HCT116 (cell line): ENCODE results near the gene ZFP36. TPM values are rescaled to one million over a fixed set of nuclear protein-coding genes. Genes with fewer than 3 reads are reported as not detected.

ENCODE experiments used
- ATAC-seq: fragments of 200-7000 bp; cut with Tn5 transposase; 2 replicates; pipeline ENCODE4 v1.9.1; 2020; ENCODE audit warnings: mild to moderate bottlenecking, moderate library complexity
- BruUV-seq: library from RNA; stranded (reverse); fragments of 400-500 nt; replicated peaks from 2 replicates; lab custom pipeline; 2021; lab: Mats Ljungman, UMichigan
- CTCF ChIA-PET: fragments of 300-600 bp; sonication (Branson Sonifier 250); formaldehyde crosslinking; loops from one replicate; lab custom pipeline; 2021; ENCODE audit warnings: antibody characterized with exemption; lab: Charles Lee
- POLR2A ChIA-PET: fragments of 300-600, 350-600 bp; sonication (Branson Sonifier 250); formaldehyde crosslinking; loops from one replicate; lab custom pipeline; 2021; ENCODE audit warnings: antibody characterized with exemption; lab: Charles Lee
- RAD21 ChIA-PET, 2 experiments: fragments of 300-600 bp; sonication (Branson Sonifier 250); formaldehyde crosslinking; loops; one replicate each; lab custom pipeline; 2023; ENCODE audit warnings: low total read pairs in 2 of 2; ENCODE audit not compliant: uncharacterized antibody in 2 of 2, unreplicated experiment in 2 of 2, low non-redundant PET in 1 of 2; lab: Charles Lee
- DNase-seq: peaks from one replicate; pipeline ENCODE4 v3.0.0-alpha.2; 2010; ENCODE audit warnings: low read depth, low spot score
- H2AFZ ChIP-seq: fragments of 200-600 bp; shearing (Covaris generic), sonication (generic); 2 replicates; pipeline ENCODE4 v1.6.1; 2017; ENCODE audit warnings: low read depth, mixed run types, mixed read lengths, antibody characterized with exemption, low read length; ENCODE audit not compliant: poor library complexity, severe bottlenecking
- H3K27ac ChIP-seq: 2 replicates; pipeline ENCODE4 v1.5.1; 2012; ENCODE audit warnings: low read depth, low read length
- H3K27me3 ChIP-seq: fragments of 200-600 bp; sonication (generic); 2 replicates; pipeline ENCODE4 v1.6.1; 2016; ENCODE audit warnings: mixed run types, low read length, mixed read lengths; ENCODE audit not compliant: insufficient read depth
- H3K36me3 ChIP-seq, 2 experiments: fragments of 200-500 bp in 1 of 2; fragments of 200-600 bp in 1 of 2; sonication (Bioruptor generic) in 1 of 2; sonication (generic) in 1 of 2; 2 replicates each; pipeline versions ENCODE4 v1.5.1 to v1.6.1; 2014 to 2016; ENCODE audit warnings: low read length in 2 of 2, inconsistent platforms in 1 of 2, mixed read lengths in 1 of 2, mixed run types in 1 of 2; ENCODE audit not compliant: insufficient read depth in 2 of 2, control insufficient read depth in 1 of 2
- H3K4me1 ChIP-seq, 2 experiments: fragments of 200-600 bp in 1 of 2; sonication (generic) in 1 of 2; 2 replicates each; pipeline versions ENCODE4 v1.5.1 to v1.6.1; 2012 to 2017; ENCODE audit warnings: low read length in 2 of 2, inconsistent platforms in 1 of 2, mild to moderate bottlenecking in 1 of 2, mixed read lengths in 1 of 2, mixed run types in 1 of 2, moderate library complexity in 1 of 2; ENCODE audit not compliant: insufficient read depth in 2 of 2, control insufficient read depth in 1 of 2
- H3K4me2 ChIP-seq: fragments of 200-600 bp; sonication (generic); 2 replicates; pipeline ENCODE4 v1.6.1; 2017; ENCODE audit warnings: mixed run types, low read length, mixed read lengths
- H3K4me3 ChIP-seq, 2 experiments: fragments of 200-600 bp in 1 of 2; sonication (generic) in 1 of 2; replicated peaks in 1 of 2; 2 replicates each; pipeline ENCODE4 v1.5.1; 2011 to 2016; ENCODE audit warnings: low read length in 2 of 2, control low read depth in 1 of 2, low read depth in 1 of 2, mild to moderate bottlenecking in 1 of 2, mixed read lengths in 1 of 2, mixed run types in 1 of 2
- H3K79me2 ChIP-seq: fragments of 200-600 bp; sonication (generic); 2 replicates; pipeline ENCODE4 v1.6.1; 2017; ENCODE audit warnings: mild to moderate bottlenecking, mixed run types, low read length, moderate library complexity, mixed read lengths; ENCODE audit not compliant: insufficient read depth
- H3K9ac ChIP-seq: fragments of 200-600 bp; sonication (generic); 2 replicates; pipeline ENCODE4 v1.6.1; 2016; ENCODE audit warnings: low read length, mixed read lengths
- H3K9me2 ChIP-seq: fragments of 200-600 bp; sonication (generic), shearing (Covaris generic); 2 replicates; pipeline ENCODE4 v1.6.1; 2017; ENCODE audit warnings: mixed run types, mild to moderate bottlenecking, moderate library complexity; ENCODE audit not compliant: insufficient read depth
- H3K9me3 ChIP-seq, 2 experiments: fragments of 200-500 bp in 1 of 2; fragments of 200-600 bp in 1 of 2; sonication (Bioruptor generic) in 1 of 2; sonication (generic) in 1 of 2; 2 replicates each; pipeline ENCODE4 v1.6.1; 2014 to 2017; ENCODE audit warnings: low read length in 2 of 2, mixed read lengths in 2 of 2, inconsistent platforms in 1 of 2, low read depth in 1 of 2, mild to moderate bottlenecking in 1 of 2, mixed run types in 1 of 2, moderate library complexity in 1 of 2; ENCODE audit not compliant: control insufficient read depth in 1 of 2, insufficient read depth in 1 of 2
- H4K20me1 ChIP-seq: fragments of 200-600 bp; sonication (generic), shearing (Covaris generic); 2 replicates; pipeline ENCODE4 v1.6.1; 2017; ENCODE audit warnings: mixed run types, mild to moderate bottlenecking, moderate library complexity; ENCODE audit not compliant: insufficient read depth
- CEBPB ChIP-seq: IDR thresholded peaks from 2 replicates; pipeline ENCODE4 v1.6.1; 2012; ENCODE audit warnings: low read depth
- EGR1 ChIP-seq: IDR thresholded peaks from 2 replicates; pipeline ENCODE4 v1.6.1; 2012; ENCODE audit warnings: low read depth
- ELF1 ChIP-seq: IDR thresholded peaks from 2 replicates; pipeline ENCODE4 v1.6.1; 2012; ENCODE audit warnings: low read depth, borderline replicate concordance
- EZH2 ChIP-seq: fragments of 200-600 bp; sonication (generic); IDR thresholded peaks from 2 replicates; pipeline ENCODE4 v1.6.1; 2017; ENCODE audit warnings: antibody characterized with exemption, mixed run types
- EZH2phosphoT487 ChIP-seq: fragments of 200-600 bp; IDR thresholded peaks from 2 replicates; pipeline ENCODE4 v1.6.1; 2018; ENCODE audit warnings: antibody characterized with exemption, borderline replicate concordance
- FOSL1 ChIP-seq: IDR thresholded peaks from 2 replicates; pipeline ENCODE4 v1.6.1; 2012; ENCODE audit warnings: low read depth
- POLR2A ChIP-seq: IDR thresholded peaks from 2 replicates; pipeline ENCODE4 v1.7.0; 2011; ENCODE audit warnings: borderline replicate concordance; ENCODE audit not compliant: insufficient read depth, insufficient read length; ENCODE audit errors: extremely low read depth
- POLR2AphosphoS5 ChIP-seq: IDR thresholded peaks from 2 replicates; pipeline ENCODE4 v1.6.1; 2011; ENCODE audit warnings: mild to moderate bottlenecking, low read depth, low read length, moderate library complexity
- RAD21 ChIP-seq: IDR thresholded peaks from 2 replicates; pipeline ENCODE4 v1.6.1; 2012; ENCODE audit warnings: low read depth, mild to moderate bottlenecking
- SIN3A ChIP-seq: IDR thresholded peaks from 2 replicates; pipeline ENCODE4 v1.6.1; 2012; ENCODE audit warnings: low read depth
- SP1 ChIP-seq: IDR thresholded peaks from 2 replicates; pipeline ENCODE4 v1.6.1; 2012; ENCODE audit warnings: low read depth
- SRF ChIP-seq: IDR thresholded peaks from 2 replicates; pipeline ENCODE4 v1.6.1; 2012; ENCODE audit warnings: low read depth
- TCF7L2 ChIP-seq: IDR thresholded peaks from 2 replicates; pipeline ENCODE4 v1.7.0; 2011; ENCODE audit warnings: borderline replicate concordance, inconsistent platforms; ENCODE audit not compliant: insufficient read depth, insufficient read length; ENCODE audit errors: extremely low read depth
- YY1 ChIP-seq: IDR thresholded peaks from 2 replicates; pipeline ENCODE4 v1.6.1; 2011; ENCODE audit warnings: low read length, low read depth, moderate library complexity, mild to moderate bottlenecking; ENCODE audit not compliant: insufficient replicate concordance; ENCODE audit errors: extremely low read depth
- ZNF274 ChIP-seq: fragments of 200-500 bp; sonication (Bioruptor generic); IDR thresholded peaks from 2 replicates; pipeline ENCODE4 v1.6.1; 2014; ENCODE audit warnings: mild to moderate bottlenecking, low read depth, low read length, inconsistent platforms
- intact Hi-C: fragments of 100-400 bp; cut with micrococcal nuclease; formaldehyde crosslinking; loops from 2 replicates; pipeline ENCODE4 v1.10.0; 2022
- total RNA-seq: library from RNA; stranded (reverse); gene quantifications from one replicate; pipeline ENCODE4 v1.2.1, GENCODE V29; 2021; ENCODE audit not compliant: unreplicated experiment
- TF ChIP-seq, protein P1 (sequence below): IDR thresholded peaks from 2 replicates; pipeline ENCODE4 v1.6.1; 2012; ENCODE audit warnings: low read depth
- TF ChIP-seq, protein P2 (sequence below): IDR thresholded peaks from 2 replicates; pipeline ENCODE4 v1.6.1; 2012
- TF ChIP-seq, protein P3 (sequence below), 3 experiments: fragments of 200-600 bp in 1 of 3; sonication (generic) in 1 of 3; IDR thresholded peaks in 2 of 3; conservative IDR thresholded peaks in 1 of 3; 2 replicates each; pipeline ENCODE4 v1.5.1; 2012 to 2017; ENCODE audit warnings: low read depth in 2 of 3, low read length in 2 of 3, antibody characterized with exemption in 1 of 3, borderline replicate concordance in 1 of 3, control low read depth in 1 of 3, mild to moderate bottlenecking in 1 of 3, mixed read lengths in 1 of 3, mixed run types in 1 of 3, moderate library complexity in 1 of 3; ENCODE audit not compliant: insufficient read depth in 1 of 3
- TF ChIP-seq, protein P4 (sequence below): IDR thresholded peaks from 2 replicates; pipeline ENCODE4 v1.6.1; 2011; ENCODE audit warnings: mild to moderate bottlenecking, low read length, moderate library complexity; ENCODE audit not compliant: insufficient replicate concordance; ENCODE audit errors: extremely low read depth

The ZFP36 gene
- total RNA-seq, 1 experiment from 2014 or later: 131 TPM

DNA sequence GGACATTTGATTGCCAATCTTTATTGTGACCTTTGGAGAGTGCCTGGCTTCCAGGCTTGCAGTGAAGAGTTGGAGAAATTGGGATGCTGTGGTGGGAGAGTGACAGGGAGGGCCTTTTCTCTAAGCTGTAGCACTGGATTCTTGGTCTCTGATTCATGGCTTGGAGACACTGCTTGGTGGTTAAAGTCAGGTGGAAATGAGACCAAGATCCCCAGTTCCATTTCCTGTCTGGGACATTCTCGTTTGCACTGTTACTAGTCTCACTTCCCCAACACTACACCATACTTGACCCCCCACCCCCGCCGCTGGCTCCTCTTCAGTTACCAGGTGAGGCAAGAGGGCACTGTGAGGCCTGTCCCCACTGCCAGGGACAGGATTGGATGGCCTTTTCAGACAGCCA is 41.6 kb downstream of the ZFP36 start:
- CTCF ChIA-PET: no interaction called here
- Histone ChIP-seq H2AFZ (no peak overlapping the region), H4K20me1 (peaks cover 3% of the 10 kb centered on the region; the same call in 1 of the 2 replicates), H3K79me2 (peaks cover 88% of the 10 kb centered on the region), H3K4me2 (peak overlapping the region; percentile 78; the same call in 1 of the 2 replicates), H3K4me3 (no peak overlapping the region), H3K27ac (no peak overlapping the region), H3K36me3 (peaks cover 2 to 21% of the 10 kb centered on the region in 2 experiments; a peak in 2 of 4 replicates), H3K9me3 (no peaks in the 10 kb centered on the region; a peak in 1 of 4 replicates), H3K27me3 (no peaks in the 10 kb centered on the region), H3K9ac (no peak overlapping the region), H3K9me2 (no peaks in the 10 kb centered on the region), H3K4me1 (peaks cover 6 to 28% of the 10 kb centered on the region in 2 experiments)
- intact Hi-C loops: no loop called here
- POLR2A ChIA-PET: interaction anchor here (1.0 kb wide), 1 partner anchor 12 kb away, joined by 3 read pairs; the partner anchor contains the start of gene RPS16
- no TSS peak for BruUV-seq
- RAD21 ChIA-PET: no interaction called here
- DNase-seq (no peak), ATAC-seq (no peak)
- no peak for TF ChIP-seq RAD21
- TF ChIP-seq SIN3A: no peak
- no peak for TF ChIP-seq CEBPB
- no peak for TF ChIP-seq FOSL1
- no peak for TF ChIP-seq EZH2phosphoT487
- TF ChIP-seq, protein P1, sequence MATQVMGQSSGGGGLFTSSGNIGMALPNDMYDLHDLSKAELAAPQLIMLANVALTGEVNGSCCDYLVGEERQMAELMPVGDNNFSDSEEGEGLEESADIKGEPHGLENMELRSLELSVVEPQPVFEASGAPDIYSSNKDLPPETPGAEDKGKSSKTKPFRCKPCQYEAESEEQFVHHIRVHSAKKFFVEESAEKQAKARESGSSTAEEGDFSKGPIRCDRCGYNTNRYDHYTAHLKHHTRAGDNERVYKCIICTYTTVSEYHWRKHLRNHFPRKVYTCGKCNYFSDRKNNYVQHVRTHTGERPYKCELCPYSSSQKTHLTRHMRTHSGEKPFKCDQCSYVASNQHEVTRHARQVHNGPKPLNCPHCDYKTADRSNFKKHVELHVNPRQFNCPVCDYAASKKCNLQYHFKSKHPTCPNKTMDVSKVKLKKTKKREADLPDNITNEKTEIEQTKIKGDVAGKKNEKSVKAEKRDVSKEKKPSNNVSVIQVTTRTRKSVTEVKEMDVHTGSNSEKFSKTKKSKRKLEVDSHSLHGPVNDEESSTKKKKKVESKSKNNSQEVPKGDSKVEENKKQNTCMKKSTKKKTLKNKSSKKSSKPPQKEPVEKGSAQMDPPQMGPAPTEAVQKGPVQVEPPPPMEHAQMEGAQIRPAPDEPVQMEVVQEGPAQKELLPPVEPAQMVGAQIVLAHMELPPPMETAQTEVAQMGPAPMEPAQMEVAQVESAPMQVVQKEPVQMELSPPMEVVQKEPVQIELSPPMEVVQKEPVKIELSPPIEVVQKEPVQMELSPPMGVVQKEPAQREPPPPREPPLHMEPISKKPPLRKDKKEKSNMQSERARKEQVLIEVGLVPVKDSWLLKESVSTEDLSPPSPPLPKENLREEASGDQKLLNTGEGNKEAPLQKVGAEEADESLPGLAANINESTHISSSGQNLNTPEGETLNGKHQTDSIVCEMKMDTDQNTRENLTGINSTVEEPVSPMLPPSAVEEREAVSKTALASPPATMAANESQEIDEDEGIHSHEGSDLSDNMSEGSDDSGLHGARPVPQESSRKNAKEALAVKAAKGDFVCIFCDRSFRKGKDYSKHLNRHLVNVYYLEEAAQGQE: no peak
- TF ChIP-seq POLR2AphosphoS5: no peak
- no peak for TF ChIP-seq SP1
- TF ChIP-seq, protein P2, sequence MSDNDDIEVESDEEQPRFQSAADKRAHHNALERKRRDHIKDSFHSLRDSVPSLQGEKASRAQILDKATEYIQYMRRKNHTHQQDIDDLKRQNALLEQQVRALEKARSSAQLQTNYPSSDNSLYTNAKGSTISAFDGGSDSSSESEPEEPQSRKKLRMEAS: no peak
- TF ChIP-seq, protein P3, sequence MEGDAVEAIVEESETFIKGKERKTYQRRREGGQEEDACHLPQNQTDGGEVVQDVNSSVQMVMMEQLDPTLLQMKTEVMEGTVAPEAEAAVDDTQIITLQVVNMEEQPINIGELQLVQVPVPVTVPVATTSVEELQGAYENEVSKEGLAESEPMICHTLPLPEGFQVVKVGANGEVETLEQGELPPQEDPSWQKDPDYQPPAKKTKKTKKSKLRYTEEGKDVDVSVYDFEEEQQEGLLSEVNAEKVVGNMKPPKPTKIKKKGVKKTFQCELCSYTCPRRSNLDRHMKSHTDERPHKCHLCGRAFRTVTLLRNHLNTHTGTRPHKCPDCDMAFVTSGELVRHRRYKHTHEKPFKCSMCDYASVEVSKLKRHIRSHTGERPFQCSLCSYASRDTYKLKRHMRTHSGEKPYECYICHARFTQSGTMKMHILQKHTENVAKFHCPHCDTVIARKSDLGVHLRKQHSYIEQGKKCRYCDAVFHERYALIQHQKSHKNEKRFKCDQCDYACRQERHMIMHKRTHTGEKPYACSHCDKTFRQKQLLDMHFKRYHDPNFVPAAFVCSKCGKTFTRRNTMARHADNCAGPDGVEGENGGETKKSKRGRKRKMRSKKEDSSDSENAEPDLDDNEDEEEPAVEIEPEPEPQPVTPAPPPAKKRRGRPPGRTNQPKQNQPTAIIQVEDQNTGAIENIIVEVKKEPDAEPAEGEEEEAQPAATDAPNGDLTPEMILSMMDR (IDR thresholded peaks at IDR 0.05 in 2 of 3, conservative IDR thresholded peaks at IDR 0.05 in 1 of 3; ENCODE audit: borderline replicate concordance in 1 of 3, insufficient read depth in 1 of 3, low read depth in 2 of 3, low read length in 2 of 3): no peak
- no peak for TF ChIP-seq EGR1
- no peak for TF ChIP-seq POLR2A
- TF ChIP-seq TCF7L2: no peak
- no peak for TF ChIP-seq YY1
- no peak for TF ChIP-seq ZNF274
- no peak for TF ChIP-seq EZH2
- TF ChIP-seq, protein P4, sequence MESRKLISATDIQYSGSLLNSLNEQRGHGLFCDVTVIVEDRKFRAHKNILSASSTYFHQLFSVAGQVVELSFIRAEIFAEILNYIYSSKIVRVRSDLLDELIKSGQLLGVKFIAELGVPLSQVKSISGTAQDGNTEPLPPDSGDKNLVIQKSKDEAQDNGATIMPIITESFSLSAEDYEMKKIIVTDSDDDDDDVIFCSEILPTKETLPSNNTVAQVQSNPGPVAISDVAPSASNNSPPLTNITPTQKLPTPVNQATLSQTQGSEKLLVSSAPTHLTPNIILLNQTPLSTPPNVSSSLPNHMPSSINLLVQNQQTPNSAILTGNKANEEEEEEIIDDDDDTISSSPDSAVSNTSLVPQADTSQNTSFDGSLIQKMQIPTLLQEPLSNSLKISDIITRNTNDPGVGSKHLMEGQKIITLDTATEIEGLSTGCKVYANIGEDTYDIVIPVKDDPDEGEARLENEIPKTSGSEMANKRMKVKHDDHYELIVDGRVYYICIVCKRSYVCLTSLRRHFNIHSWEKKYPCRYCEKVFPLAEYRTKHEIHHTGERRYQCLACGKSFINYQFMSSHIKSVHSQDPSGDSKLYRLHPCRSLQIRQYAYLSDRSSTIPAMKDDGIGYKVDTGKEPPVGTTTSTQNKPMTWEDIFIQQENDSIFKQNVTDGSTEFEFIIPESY: no peak
- no peak for TF ChIP-seq SRF
- no peak for TF ChIP-seq ELF1
